ENCODE data around the gene RTL10. TPM values are rescaled to one million over a fixed set of nuclear protein-coding genes. Genes with fewer than 3 reads are reported as not detected.

The RTL10 gene
- total RNA-seq, 1 donor from 2014 or later, result 20.3 TPM

DNA sequence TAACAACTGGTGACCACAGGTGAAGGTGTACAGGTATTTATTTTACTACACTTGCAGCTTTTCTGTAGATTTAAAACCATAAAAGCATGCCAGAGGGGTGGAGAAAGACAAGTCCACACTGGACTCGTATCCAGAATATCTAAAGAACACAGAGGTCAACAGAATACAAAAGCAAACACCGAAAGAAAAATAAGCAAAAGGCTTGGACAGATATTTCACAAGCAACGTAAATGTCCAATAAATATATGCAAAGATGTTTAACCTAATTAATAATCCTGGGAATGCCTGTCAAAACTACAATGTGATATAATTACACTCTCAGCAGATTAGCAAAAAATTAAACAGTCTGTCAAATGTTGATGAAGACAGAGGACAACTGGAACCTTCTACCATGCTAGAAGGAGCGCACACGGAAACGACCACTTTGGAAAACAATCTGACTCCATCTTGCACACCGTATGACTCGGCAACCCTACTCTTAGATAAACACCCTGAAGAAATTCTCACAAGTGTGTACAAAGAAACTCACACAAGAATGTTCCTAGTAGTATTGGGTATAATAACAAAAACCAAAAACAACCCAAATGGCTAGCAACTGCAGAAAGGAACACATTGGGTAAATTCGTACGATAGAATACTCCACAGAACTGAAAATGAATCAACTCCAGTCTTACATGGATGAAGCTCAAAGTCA is 27.2 kb downstream of the RTL10 start:
- Mint-ChIP-seq H3K36me3 (ENCODE audit: low read depth, unreplicated experiment) (no peaks in the 10 kb centered on the region), H3K4me3 (ENCODE audit: unreplicated experiment) (no peak overlapping the region), H3K27me3 (ENCODE audit: unreplicated experiment) (peaks cover 3% of the 10 kb centered on the region), H3K27ac (ENCODE audit: unreplicated experiment) (no peak overlapping the region), H3K4me1 (ENCODE audit: unreplicated experiment) (peaks cover 5% of the 10 kb centered on the region), H3K9me3 (ENCODE audit: unreplicated experiment) (no peaks in the 10 kb centered on the region)
- no peak for DNase-seq (ENCODE audit: low spot score)
- TF ChIP-seq CTCF (IDR thresholded peaks at IDR 0.05; ENCODE audit: unreplicated experiment), result no peak

DNA sequence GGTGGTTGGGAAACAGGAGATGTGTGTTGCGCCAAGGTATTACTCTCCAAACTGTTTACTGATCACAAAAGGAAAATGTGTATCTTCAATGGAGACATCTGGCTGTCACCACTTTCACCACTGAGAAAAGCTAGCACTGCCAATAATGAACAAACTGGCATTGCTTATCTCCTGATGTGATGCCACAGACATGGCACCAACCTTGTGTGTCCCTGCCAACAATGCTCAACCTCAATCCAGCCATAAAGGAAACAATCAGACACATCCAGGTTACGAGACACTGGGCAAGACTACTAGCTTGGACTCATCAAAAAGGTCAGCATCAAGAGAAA is 28.1 kb downstream of the RTL10 start:
- no peaks in the 10 kb centered on the region for H3K36me3 Mint-ChIP-seq (ENCODE audit: low read depth, unreplicated experiment)
- no peak for TF ChIP-seq CTCF (IDR thresholded peaks at IDR 0.05; ENCODE audit: unreplicated experiment)
- no peak overlapping the region for H3K4me3 Mint-ChIP-seq (ENCODE audit: unreplicated experiment)
- no peak overlapping the region for H3K27ac Mint-ChIP-seq (ENCODE audit: unreplicated experiment)
- peaks cover 5% of the 10 kb centered on the region for H3K4me1 Mint-ChIP-seq (ENCODE audit: unreplicated experiment)
- no peak for DNase-seq (ENCODE audit: low spot score)
- H3K9me3 Mint-ChIP-seq (ENCODE audit: unreplicated experiment), result no peaks in the 10 kb centered on the region
- peaks cover 3% of the 10 kb centered on the region for H3K27me3 Mint-ChIP-seq (ENCODE audit: unreplicated experiment)

- no peak for TF ChIP-seq CTCF (IDR thresholded peaks at IDR 0.05; ENCODE audit: unreplicated experiment)
- peaks cover 3% of the 10 kb centered on the region for H3K27me3 Mint-ChIP-seq (ENCODE audit: unreplicated experiment)
- no peaks in the 10 kb centered on the region for H3K36me3 Mint-ChIP-seq (ENCODE audit: low read depth, unreplicated experiment)
- H3K27ac Mint-ChIP-seq (ENCODE audit: unreplicated experiment), result no peak overlapping the region
- H3K4me1 Mint-ChIP-seq (ENCODE audit: unreplicated experiment), result peaks cover 5% of the 10 kb centered on the region
- no peak for DNase-seq (ENCODE audit: low spot score)
- H3K4me3 Mint-ChIP-seq (ENCODE audit: unreplicated experiment), result no peak overlapping the region
- H3K9me3 Mint-ChIP-seq (ENCODE audit: unreplicated experiment), result no peaks in the 10 kb centered on the region
Measured at GRCh38 chr22:19825904-19826618, 28.6 kb downstream of the RTL10 start.

GRCh38 chr22:19824926-19825339 is 29.7 kb downstream of the RTL10 start:
- Mint-ChIP-seq H3K4me3 (ENCODE audit: unreplicated experiment) (no peak overlapping the region), H3K36me3 (ENCODE audit: low read depth, unreplicated experiment) (no peaks in the 10 kb centered on the region), H3K4me1 (ENCODE audit: unreplicated experiment) (peaks cover 5% of the 10 kb centered on the region), H3K27me3 (ENCODE audit: unreplicated experiment) (peaks cover 3% of the 10 kb centered on the region), H3K27ac (ENCODE audit: unreplicated experiment) (no peak overlapping the region), H3K9me3 (ENCODE audit: unreplicated experiment) (no peaks in the 10 kb centered on the region)
- TF ChIP-seq CTCF (IDR thresholded peaks at IDR 0.05; ENCODE audit: unreplicated experiment), result no peak
- DNase-seq (ENCODE audit: low spot score), result peak; percentile 1

Measured in endothelial cell (in vitro differentiated cells).